RWPE2 (cell line): ENCODE results near the gene IL17RD.

Source experiments
- ATAC-seq: fragments of 200-7000 bp; cut with Tn5 transposase; 3 replicates; pipeline ENCODE4 v1.9.1; 2021; ENCODE audit warnings: low read depth
- DNase-seq: peaks from one replicate; pipeline ENCODE4 v3.0.0-alpha.2; 2020; ENCODE audit warnings: low spot score
- H3K27ac ChIP-seq: fragments of 450-650 bp; 2 replicates; pipeline ENCODE4 v1.5.1; 2017; ENCODE audit warnings: mild to moderate bottlenecking; ENCODE audit not compliant: poor library complexity, severe bottlenecking
- H3K27me3 ChIP-seq: fragments of 250-450 bp; sonication (Bioruptor Pico); 2 replicates; pipeline ENCODE4 v1.5.1; 2021; ENCODE audit warnings: mild to moderate bottlenecking, moderate library complexity; ENCODE audit not compliant: insufficient read depth, poor library complexity, severe bottlenecking
- H3K36me3 ChIP-seq: fragments of 250-450 bp; sonication (Bioruptor Pico); 2 replicates; pipeline ENCODE4 v1.5.1; 2020; ENCODE audit warnings: low read depth, mild to moderate bottlenecking, moderate library complexity
- H3K4me1 ChIP-seq: fragments of 250-450 bp; sonication (Bioruptor Pico); 2 replicates; pipeline ENCODE4 v1.5.1; 2021; ENCODE audit warnings: mild to moderate bottlenecking, moderate library complexity; ENCODE audit not compliant: insufficient read depth, poor library complexity, severe bottlenecking
- H3K4me3 ChIP-seq: fragments of 250-450 bp; sonication (Bioruptor Pico); 2 replicates; pipeline ENCODE4 v1.5.1; 2021; ENCODE audit warnings: mild to moderate bottlenecking, moderate library complexity; ENCODE audit not compliant: severe bottlenecking
- H3K9me3 ChIP-seq: fragments of 250-450 bp; sonication (Bioruptor Pico); 2 replicates; pipeline ENCODE4 v1.5.1; 2021; ENCODE audit warnings: mild to moderate bottlenecking, moderate library complexity; ENCODE audit not compliant: severe bottlenecking
- TF ChIP-seq, protein P1 (sequence below): fragments of 450-650 bp; IDR thresholded peaks from one replicate; pipeline ENCODE4 v1.5.1; 2017; ENCODE audit warnings: mild to moderate bottlenecking, moderate library complexity; ENCODE audit not compliant: poor library complexity, severe bottlenecking

Gene IL17RD

GRCh38 chr3:57169872-57170623 is 4.9 kb upstream of the IL17RD start:
- H3K27ac ChIP-seq: no peak overlapping the region
- H3K4me3 ChIP-seq: peak overlapping the region; percentile 34
- no peaks in the 10 kb centered on the region for H3K27me3 ChIP-seq
- TF ChIP-seq, protein P1, sequence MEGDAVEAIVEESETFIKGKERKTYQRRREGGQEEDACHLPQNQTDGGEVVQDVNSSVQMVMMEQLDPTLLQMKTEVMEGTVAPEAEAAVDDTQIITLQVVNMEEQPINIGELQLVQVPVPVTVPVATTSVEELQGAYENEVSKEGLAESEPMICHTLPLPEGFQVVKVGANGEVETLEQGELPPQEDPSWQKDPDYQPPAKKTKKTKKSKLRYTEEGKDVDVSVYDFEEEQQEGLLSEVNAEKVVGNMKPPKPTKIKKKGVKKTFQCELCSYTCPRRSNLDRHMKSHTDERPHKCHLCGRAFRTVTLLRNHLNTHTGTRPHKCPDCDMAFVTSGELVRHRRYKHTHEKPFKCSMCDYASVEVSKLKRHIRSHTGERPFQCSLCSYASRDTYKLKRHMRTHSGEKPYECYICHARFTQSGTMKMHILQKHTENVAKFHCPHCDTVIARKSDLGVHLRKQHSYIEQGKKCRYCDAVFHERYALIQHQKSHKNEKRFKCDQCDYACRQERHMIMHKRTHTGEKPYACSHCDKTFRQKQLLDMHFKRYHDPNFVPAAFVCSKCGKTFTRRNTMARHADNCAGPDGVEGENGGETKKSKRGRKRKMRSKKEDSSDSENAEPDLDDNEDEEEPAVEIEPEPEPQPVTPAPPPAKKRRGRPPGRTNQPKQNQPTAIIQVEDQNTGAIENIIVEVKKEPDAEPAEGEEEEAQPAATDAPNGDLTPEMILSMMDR: peak; percentile 93
- peak; percentile 85 for ATAC-seq
- no peaks in the 10 kb centered on the region for H3K9me3 ChIP-seq
- H3K36me3 ChIP-seq: no peaks in the 10 kb centered on the region
- DNase-seq: peak; percentile 72
- H3K4me1 ChIP-seq: no peaks in the 10 kb centered on the region

DNA sequence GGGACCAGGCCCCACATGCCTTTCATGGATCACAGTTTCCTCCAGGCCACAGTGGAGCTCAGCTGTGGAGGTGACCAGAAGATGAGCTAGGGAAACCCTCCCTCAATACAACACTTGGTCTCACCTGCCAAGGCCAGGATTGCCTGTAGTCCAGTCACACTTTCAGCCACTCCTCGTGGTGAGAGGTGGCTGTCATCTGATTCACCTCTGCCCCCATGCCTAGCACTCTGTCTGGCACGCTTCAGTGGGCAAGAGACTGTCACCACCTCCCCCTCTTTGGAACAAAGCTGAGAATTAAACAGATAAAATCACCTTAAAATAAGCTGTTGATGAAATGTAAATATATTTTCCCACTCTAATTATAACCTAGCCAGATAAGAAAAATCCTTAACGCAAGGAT is 4.0 kb upstream of the IL17RD start:
- Histone ChIP-seq H3K9me3 (no peaks in the 10 kb centered on the region), H3K4me3 (no peak overlapping the region), H3K27ac (no peak overlapping the region), H3K27me3 (no peaks in the 10 kb centered on the region), H3K4me1 (no peaks in the 10 kb centered on the region), H3K36me3 (no peaks in the 10 kb centered on the region)
- TF ChIP-seq, protein P1: no peak
- DNase-seq (no peak), ATAC-seq (no peak)

- DNase-seq: no peak
- Histone ChIP-seq H3K36me3 (no peaks in the 10 kb centered on the region), H3K4me1 (no peaks in the 10 kb centered on the region), H3K27ac (no peak overlapping the region), H3K27me3 (no peaks in the 10 kb centered on the region), H3K4me3 (no peak overlapping the region), H3K9me3 (no peaks in the 10 kb centered on the region)
- ATAC-seq: no peak
- TF ChIP-seq, protein P1: no peak
Observed at GRCh38 chr3:57168151-57168550, 3.0 kb upstream of the IL17RD start.

DNA sequence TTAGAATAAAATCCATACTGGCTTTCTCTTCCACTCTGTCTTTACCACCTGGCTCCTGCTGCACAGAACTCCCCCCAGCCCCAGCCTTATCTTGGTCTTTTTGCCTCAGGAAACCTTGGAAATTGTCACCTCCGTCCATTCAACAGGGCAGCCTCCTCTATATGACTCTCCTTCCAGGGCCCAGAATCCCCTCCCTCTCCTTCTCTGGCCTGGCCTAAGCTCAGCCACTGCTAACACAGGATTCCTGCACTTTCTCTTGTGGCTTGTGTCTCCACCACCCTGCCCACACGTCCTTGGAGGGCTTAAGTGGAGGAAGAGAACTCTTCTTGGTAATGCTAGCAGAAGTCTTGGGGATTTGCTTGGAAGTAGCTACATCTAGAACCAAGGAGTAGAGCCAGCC is 1.5 kb upstream of the IL17RD start:
- DNase-seq: no peak

DNA sequence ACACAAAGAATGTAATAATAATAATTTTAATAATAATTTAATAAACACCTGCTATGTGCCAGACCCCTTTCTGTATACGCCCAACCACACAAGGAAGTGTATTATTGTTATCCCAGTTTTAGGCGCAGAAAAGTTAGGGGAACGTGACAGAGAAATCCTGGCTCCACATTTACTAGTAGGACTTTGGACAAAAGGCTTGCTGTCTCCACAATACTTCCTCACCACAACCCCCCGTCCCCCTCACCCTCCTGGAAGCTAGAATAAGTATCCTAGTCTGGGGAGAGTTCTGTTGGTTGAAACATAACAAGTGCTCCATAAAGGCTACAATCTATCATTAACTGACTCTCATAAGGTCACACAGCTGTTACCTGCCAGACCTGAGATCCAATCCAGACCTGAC is 488 bp upstream of the IL17RD start:
- H3K36me3 ChIP-seq: no peaks in the 10 kb centered on the region
- no peak overlapping the region for H3K27ac ChIP-seq
- no peak overlapping the region for H3K4me3 ChIP-seq
- H3K27me3 ChIP-seq: no peaks in the 10 kb centered on the region
- DNase-seq: no peak
- no peaks in the 10 kb centered on the region for H3K9me3 ChIP-seq
- TF ChIP-seq, protein P1: no peak
- H3K4me1 ChIP-seq: no peaks in the 10 kb centered on the region
- ATAC-seq: no peak

More for the DNA sequence above, 1.5 kb upstream of the IL17RD start:
- ATAC-seq: no peak
- TF ChIP-seq, protein P1: no peak
- H3K27ac ChIP-seq: no peak overlapping the region
- no peaks in the 10 kb centered on the region for H3K27me3 ChIP-seq
- H3K4me3 ChIP-seq: no peak overlapping the region
- H3K9me3 ChIP-seq: no peaks in the 10 kb centered on the region
- no peaks in the 10 kb centered on the region for H3K36me3 ChIP-seq
- no peaks in the 10 kb centered on the region for H3K4me1 ChIP-seq
